HG02970 (cell line): ENCODE data around the gene ATF7.
"Not testable (repeated sequence)": the region's sequence is repeated elsewhere in the genome, so short reads cannot be mapped to it uniquely, and the experiment has no call there.

Experiments
- ATAC-seq: cut with Tn5 transposase; IDR thresholded peaks from one replicate; pipeline ENCODE4 v1.9.1; 2021; ENCODE audit warnings: mild to moderate bottlenecking, moderate library complexity, moderate number of reproducible peaks; ENCODE audit not compliant: unreplicated experiment, low FRiP score

The ATF7 gene

GRCh38 chr12:53572134-53572758 lies 53.9 kb downstream of the ATF7 start:
- no peak for ATAC-seq

GRCh38 chr12:53571295-53571694 lies 54.9 kb downstream of the ATF7 start:
- ATAC-seq = no peak

GRCh38 chr12:53568809-53569557 lies 57.2 kb downstream of the ATF7 start:
- ATAC-seq = no peak

GRCh38 chr12:53567961-53568808 lies 58.0 kb downstream of the ATF7 start:
- ATAC-seq = no peak

- not testable (repeated sequence) for ATAC-seq
Observed at GRCh38 chr12:53565376-53565775, 60.8 kb downstream of the ATF7 start.

GRCh38 chr12:53564941-53565340 lies 61.2 kb downstream of the ATF7 start:
- no peak for ATAC-seq

- ATAC-seq = no peak
Observed at GRCh38 chr12:53564278-53564677, 61.9 kb downstream of the ATF7 start.

- no peak for ATAC-seq
Observed at GRCh38 chr12:53563452-53564028, 62.6 kb downstream of the ATF7 start.

- no peak for ATAC-seq
Observed at GRCh38 chr12:53561590-53561953, 64.6 kb downstream of the ATF7 start.

- ATAC-seq = no peak
Observed at GRCh38 chr12:53560912-53561589, 65.1 kb downstream of the ATF7 start.

- ATAC-seq = no peak
Observed at GRCh38 chr12:53560351-53560750, 65.8 kb downstream of the ATF7 start.

GRCh38 chr12:53558631-53559030 lies 67.6 kb downstream of the ATF7 start:
- ATAC-seq = no peak

GRCh38 chr12:53552361-53553327 lies 73.5 kb downstream of the ATF7 start:
- ATAC-seq = no peak

- no peak for ATAC-seq
Observed at GRCh38 chr12:53551889-53552291, 74.3 kb downstream of the ATF7 start.

GRCh38 chr12:53550595-53550994 lies 75.6 kb downstream of the ATF7 start:
- no peak for ATAC-seq

GRCh38 chr12:53550131-53550530 lies 76.1 kb downstream of the ATF7 start:
- not testable (repeated sequence) for ATAC-seq

GRCh38 chr12:53548354-53548753 lies 77.8 kb downstream of the ATF7 start:
- ATAC-seq = not testable (repeated sequence)

- no peak for ATAC-seq
Observed at GRCh38 chr12:53543539-53543938, 82.6 kb downstream of the ATF7 start.

- no peak for ATAC-seq
Observed at GRCh38 chr12:53539526-53539925, 86.7 kb downstream of the ATF7 start.
